HUDEP-2 (cell line): ENCODE results near the gene SOX11.
A peak's percentile ranks its signal among the peaks of the same experiment; 100 is the strongest.
"Not testable (repeated sequence)": the region's sequence is repeated elsewhere in the genome, so short reads cannot be mapped to it uniquely, and the experiment has no call there.

Source experiments
- DNase-seq, 76 experiments: peaks; one replicate each; lab custom pipeline; 2025; ENCODE audit not compliant: unreplicated experiment in 76 of 76; lab: John Stamatoyannopoulos, UW

SOX11 gene

DNA sequence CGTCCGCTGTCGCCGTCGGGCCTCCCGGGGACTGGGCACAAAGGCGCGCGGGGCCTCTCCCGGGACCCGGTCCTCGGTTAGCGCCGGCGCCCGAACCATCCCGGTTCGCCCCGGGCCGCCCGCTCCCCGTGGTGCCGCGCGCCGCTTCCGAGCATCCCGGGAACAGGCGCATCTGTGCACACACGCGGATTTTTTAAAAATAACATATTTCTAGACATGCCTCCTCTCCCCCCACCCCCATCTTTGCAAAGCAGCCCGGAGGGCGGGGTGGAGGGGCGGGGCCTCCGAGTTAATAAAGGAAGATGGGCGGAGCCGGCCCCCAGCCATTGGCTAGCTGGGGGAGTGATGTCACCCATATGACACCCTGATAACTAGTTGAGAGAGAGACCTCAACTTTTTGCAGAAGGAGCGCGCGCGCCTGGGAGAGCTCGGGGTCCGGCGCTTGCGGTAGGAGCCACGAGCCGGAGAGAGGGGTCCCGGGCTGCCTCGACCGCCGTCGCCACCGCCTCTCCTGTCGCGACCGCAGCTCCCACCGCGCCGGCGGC, at the start of gene SOX11:
TSS of gene SOX11 (plus strand) at position 400 of the 545 bp plus-strand sequence. CDS start 338 bp downstream, outside the sequence.
- DNase-seq = peak in 21 of 76 experiments; percentile 1 to 33 (median 7)

DNA sequence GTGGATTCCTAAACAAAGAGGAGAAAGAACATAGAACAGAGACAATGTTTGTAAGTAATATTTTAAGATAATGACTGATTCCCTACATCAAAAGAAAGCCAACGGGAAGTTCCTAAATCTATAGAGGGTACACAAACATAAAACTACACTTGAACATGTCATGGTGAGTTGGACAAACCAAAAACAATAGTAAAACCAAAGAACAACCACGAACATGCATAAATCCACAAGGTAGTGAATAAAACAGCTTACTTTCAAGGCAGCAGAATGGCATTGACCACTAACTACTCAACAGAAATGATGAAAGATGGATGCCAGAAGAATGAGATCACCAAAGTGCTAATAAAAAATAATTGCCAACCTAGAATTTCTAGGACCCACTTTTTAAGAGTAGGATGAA, 39.5 kb upstream of the SOX11 start:
- DNase-seq = not testable (repeated sequence)

DNA sequence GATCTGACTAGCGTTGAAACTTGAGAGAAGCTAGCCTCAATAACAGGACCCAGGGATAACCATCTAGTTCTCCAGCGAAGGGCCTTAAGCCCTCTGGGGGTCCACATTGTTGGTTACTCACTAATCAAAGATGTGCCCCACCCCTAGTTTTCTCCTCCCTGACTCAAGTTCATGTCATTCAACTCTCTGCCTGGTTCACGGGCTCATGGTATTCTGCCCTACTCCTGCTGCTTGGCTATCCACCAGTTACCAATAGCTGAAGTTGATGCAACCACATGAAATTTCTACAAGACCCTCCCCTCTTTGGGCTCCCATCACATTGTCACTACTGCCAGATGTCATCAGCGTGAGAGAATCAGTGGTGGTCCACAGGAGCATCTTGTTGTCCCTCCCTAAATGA, 38.4 kb upstream of the SOX11 start:
- DNase-seq = not testable (repeated sequence)

DNA sequence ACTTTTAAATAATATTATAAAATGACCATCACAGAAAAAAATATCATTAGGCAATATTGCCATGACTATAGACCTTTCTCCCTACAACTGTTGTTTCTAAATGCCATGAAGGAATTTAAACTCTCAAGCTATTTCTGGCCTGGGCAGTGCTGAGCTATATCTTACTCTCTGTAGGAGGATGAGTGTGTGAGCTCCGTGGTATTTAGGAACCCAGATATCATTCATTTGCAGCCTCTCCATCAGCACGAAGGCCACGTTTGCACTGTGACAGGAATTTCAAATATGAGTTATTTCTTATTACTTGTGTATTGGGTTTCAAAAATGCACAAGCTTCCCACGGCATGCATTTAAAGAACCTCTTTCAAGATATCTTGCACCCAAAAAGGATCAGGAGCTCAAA, 35.0 kb upstream of the SOX11 start:
- DNase-seq = no peak

DNA sequence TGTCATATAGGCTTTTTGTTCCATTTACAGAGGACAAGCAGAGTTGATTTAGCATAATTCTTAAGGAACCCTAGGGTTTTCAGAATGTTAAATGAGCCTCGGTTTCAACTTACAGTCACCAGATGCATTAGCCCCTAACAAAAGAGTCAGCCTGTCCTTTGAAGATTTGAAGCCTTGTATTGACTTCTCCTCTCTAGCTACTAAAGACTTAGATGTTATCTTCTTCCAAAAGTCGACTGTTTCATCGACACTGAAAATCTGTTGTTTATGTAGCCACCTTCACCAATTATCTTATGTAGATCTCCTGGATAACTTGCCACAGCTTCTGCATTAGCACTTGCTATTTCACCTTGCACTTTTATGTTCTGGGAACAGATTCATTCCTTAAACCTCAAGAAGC, 31.6 kb upstream of the SOX11 start:
- no peak for DNase-seq

DNA sequence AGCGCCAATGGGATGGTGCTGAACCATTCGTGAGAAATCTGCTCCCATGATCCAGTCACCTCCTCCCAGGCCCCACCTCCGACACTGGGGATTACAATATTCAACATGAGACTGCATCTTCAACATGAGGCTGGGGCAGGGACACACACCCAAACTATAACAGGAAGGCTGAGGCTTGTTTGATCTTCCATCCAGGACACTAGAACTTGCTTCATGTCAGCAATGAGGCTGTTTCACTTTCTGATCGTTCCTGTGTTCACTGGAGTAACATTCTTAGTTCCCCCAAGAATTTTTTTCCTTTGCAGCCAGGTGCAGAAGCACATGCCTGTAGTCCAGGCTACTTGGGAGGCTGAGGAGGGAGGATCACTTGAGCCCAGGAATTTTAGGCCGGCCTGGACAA, 30.8 kb upstream of the SOX11 start:
- no peak for DNase-seq

DNA sequence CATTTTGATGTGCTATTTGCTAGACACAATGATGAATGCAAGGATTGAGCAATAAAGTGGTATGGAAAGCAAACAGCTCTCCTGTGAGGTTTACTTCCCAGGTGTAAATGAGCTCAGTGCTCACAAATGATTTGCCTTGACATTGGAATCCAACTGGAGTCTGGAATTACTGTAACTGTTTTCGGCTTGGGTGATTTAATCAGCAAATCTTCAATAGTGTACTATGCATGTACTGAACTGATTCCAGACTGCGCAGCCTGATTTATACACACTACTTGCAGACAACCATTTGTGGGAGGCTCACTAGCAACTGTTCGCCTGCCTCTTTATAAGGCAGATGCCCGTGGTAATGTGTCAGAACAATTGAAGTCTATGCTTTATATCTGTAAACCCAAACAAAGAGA, 27.9 kb upstream of the SOX11 start:
- no peak for DNase-seq

DNA sequence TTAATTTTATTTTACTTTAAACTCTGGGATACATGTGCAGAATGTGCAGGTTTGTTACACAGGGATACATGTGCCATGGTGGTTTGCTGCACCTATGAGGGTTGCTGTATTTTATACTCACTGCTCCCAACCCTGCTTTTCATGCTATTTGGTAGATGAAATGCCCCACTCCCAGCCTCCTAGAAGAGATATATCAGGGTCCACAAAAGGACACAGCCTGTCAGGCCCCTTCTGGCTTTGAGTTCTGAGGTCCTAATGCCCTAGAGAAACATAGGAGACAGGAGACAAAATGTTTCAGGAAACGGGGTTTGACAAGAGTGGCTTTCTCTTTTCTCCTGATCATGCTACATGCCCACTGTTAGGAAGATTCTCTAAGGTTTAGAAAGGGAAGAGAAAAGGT, 27.1 kb upstream of the SOX11 start:
- no peak for DNase-seq

DNA sequence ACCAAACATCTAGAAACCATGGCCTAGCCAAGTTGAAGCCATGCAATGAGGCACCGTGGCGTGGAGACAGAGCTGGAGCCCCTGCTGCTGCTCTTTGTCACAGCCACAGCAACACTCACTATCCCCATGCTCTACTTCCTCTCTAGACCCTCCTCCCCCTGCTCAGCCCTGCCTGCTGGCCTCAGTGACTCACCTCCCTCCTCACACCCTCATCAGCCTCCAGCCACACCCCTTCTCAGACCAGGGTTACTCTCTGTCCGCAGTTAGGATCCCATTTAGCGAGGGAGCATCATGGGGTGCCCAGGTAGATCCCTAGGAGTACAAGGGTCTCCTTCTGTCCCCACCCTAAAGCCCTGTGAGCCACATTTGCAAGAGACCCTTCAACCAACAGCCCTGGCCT, 25.4 kb upstream of the SOX11 start:
- DNase-seq = no peak

DNA sequence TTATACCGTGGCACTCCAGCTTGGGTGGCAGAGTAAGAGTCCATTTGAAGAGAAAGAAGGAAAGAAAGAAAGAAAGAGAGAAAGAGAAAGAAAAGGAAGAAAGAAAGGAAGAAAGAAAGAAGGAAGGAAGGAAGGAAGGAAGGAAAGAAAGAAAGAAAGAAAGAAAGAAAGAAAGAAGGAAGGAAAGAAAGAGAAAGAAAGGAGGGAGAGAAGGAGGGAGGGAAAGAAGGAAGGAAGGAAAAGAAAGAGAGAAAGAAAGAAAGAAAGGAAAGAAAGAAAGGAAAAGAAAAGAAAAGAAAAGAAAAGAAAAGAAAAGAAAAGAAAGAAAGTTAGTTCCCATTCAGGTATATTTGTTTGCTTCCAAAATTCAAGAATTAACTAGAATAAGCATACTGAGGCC, 24.5 kb upstream of the SOX11 start:
- DNase-seq = not testable (repeated sequence)

DNA sequence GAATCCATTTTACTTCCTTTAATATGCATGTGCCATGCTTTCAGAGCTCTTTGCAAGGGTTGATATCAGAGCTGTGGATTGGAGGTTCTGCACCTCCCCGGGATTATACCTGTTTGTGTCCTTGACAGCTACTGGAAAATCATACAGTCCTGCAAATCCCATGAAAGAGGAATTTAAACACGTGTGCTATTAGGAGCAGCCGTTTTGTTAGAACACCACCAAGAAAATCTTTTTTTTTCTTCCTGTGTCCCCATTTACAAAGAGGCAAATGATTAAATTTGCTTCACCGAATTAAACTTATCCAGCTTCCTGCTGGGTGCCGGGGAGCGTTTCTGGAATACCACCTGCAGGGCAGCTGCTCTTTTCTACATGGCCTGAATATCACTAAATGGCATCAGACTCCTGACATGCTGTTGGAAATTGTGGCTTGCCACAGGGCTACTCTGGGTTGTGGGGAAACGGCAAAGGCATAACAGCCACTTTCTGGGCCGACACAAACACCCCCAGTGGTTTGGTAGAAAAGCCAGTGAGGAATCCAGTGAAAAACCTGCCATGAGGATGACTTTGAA, 23.4 kb upstream of the SOX11 start:
- DNase-seq = no peak

DNA sequence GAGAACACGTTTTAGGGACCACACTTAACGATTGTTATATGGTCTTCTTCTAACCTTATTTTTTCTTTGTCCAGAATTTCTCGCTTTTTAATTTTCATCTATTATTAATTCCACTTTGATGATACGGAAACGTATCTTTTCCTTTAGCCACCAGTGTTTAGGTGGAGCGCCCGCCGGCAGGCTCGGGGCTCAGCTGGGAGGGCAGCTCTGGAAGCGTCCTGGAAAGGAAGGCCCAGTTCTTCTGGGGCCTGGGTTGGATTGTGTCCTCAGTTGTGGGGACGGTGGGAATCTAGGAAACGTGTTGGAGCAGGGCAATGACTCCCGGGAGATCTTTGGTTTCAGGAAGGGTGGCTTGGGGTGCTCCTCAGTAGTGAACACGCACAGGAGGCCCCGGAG, 19.4 kb upstream of the SOX11 start:
- no peak for DNase-seq

DNA sequence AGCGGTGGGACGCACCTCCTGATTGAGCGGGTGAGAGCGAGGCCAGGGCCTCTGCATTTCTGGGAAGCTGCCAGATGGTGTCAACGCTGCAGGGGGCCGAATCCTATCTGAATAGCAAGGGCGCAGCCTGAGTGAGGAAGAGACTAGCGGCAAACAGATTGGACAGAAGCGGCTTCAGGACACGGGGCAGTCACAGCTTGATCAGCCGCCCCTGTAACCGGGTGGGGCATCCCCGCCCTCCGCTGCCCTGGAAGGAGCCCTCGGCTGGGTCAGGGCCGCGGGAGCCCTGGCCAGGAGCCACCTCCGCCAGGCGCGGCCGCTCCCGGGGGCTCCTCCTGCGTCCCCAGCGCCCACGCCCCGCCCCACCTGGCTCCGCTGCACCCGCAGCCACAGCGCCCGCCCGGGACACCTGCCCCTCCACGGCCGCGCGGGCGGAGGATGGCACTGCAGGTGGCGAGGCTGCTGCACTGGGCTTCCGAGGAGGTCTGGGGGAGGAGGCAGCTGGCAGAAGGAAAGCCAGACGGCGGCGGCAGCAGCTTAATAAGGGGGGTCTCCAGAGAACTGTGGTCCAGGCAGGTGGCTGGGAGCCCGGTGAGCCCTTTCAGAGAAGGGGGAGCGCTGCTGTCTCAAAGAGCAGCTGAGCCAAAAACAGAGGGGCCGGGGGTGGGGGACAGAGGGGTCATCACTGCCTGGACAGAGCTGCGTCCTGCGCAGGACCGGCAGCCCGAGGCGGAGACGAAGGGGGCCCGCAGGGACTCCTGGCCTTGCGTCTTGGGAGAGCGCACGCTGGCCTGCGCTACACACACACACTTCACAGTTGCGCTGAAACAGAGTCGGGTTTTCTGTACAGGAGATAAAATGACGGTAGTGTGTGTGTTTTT, 18.8 kb upstream of the SOX11 start:
- no peak for DNase-seq

DNA sequence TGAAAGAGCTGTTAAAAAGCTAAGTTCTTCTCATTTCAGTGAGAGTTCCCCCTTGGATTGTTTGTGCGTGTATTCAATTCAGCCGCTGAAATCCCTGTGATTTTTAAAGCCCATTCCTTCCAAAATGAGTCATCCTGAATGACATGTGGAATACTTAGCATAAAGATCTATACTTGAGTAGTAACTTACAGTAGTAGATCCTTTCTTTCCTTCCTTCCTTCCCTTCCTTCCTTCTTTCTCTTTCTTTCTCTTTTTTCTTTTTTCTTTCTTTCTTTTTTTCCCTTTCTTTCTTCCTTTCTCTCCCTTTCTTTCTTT, 18.2 kb upstream of the SOX11 start:
- no peak for DNase-seq

DNA sequence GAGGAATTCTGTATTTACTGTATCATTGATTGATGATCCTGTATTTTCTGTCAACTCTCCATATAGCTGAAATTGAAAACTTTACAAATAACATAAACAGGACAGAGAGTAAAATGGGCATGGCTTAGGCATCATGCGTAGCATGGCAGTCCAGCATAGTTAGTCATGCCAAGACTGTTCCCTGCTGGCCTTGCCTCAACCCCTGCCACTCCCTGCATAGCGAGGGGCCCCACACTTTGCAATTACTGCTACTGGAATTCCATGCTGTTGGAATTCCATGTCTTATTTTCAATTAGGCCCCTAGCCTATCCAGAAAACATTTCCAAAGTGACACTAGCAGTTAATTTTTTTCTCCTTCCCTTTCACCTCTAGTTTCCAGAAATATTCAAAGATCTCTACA, 15.1 kb upstream of the SOX11 start:
- no peak for DNase-seq

DNA sequence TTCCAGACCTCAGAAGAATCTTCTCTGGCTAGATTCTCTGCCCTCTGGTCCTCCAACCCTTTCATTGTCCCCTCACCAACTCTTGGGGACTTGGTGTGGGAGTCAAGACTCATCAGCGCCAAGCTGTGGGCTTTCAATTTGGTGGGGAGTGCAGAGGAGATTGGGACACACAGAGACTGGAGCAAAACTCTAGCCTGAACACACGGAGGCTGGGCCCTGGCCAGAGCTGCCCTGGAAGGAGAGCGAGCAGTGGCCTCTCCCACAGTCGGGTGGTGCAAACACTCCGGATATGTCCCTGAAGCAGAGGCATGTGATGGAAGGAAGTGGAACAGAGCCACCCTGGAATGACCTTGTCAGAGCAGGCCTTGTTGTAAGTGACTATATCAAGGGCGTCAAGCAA, 8.7 kb upstream of the SOX11 start:
- DNase-seq = no peak

DNA sequence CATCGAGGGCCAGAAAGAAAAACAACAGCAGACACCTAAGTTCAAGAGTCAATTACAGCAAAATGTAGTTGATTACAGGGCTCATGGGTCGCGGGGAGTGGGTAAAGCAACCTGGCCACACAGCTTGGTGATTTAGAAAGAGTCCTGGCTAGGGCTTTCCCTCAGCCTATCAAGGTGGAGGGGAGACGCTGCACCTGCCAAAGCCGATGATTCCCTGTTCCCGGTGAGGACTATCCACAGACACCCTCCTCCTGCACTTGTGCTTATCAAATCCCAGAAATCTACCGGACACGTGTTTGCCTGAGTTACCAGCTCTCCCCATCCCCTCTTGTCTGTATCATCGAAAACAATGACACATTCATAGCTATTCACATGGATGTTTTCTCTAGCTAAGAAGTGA, 7.0 kb upstream of the SOX11 start:
- no peak for DNase-seq

DNA sequence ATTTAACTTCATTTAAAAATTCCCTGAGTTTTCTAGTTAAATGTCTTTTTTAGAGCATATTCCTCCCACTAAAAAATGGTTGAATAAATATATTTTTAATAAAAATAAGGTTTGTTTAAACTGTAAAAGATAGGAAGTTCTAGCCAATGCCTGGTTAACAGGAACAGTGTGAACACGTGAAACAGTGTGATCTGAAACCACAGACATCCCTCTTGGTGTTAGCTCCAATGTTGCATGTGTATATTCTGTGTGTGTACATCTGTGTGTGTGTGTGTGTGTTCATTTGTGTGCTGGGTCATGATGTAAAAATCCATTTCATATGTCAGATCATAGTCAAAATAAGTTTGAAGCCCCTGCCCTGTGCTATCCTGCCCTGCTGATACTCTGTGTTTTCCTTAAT, 6.1 kb upstream of the SOX11 start:
- no peak for DNase-seq

DNA sequence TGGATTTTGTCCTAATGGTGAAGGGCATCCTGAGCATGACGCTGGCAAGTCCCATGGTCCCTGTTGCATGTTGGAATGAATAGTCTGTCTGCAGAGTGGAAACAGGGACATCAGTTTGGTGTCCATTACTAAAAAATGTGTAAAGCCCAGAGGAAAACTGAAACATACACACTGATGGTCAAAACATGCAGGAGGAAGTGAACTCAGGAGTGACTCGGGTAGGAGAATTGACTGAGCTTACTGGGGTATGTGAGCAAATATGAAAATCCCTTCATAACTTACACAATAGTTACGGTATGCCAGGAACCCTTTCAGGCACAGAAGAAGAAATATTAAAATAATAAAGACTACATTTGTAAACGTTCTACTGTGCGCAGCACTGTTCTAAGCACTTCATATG, 5.6 kb upstream of the SOX11 start:
- no peak for DNase-seq

DNA sequence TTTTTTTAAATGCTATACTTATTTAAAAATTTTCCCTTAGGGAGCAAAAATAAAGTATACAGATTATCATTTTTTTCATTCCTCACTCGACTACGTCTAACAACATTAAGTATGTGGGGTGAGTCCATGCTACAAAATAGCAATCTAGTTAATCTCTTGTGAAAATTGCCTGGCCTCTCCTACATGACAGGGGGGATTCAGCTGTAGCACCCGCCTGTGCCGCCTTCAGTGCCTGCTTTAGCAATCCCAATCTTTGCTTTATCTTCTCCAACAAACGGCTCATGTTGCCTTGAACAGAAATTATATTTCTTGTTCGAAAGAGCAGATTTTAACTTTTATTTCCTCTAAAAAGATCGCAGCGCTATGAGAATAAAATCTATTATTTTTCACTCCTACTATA, 2.4 kb upstream of the SOX11 start:
- no peak for DNase-seq

DNA sequence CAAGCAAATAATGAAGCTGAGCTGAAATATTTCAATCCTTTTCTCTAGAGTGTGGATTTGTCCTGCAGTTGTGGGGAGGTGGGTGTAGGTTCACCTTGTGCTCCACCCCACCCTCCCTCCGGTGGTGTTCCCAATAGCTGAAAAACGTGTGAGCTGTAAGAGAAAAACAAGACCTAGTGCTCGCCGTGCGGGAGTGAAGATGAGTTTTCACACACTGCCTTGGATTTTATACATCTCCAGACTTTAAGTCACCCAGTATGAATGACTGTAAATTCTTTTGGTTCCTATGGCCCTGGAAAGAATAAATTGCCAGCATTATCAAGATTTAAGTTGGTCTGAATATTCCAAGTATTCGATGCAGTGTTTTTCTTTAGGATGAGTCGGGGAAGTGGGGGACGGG, 1.9 kb upstream of the SOX11 start:
- DNase-seq = no peak

DNA sequence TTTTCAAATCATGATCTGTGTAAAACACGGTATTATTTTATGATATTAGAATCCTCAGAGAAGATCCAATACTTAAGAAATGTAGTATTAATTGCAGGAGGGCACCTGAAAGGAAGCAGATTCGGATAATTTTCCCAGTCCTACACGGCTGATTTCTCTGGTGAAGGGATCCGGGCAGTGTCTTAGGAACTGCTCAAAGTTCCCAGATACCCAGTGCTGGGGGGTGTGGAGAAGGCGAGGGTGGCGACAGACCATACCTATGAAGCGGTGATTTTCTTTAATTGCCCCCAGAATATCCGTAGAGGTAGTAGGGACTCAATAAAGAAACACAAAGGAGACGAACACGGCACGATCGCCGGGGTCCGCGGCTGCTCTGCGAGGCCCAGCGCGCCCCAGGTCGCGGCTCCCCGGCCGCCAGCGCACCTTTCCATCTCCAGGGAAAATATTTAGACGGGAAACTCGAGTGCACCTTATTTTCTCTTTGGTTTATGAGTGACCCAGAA, 1.4 kb upstream of the SOX11 start:
- DNase-seq = no peak
